CD8-positive, alpha-beta memory T cell (primary cell): ENCODE results near the gene SPPL3. TPM values are rescaled to one million over a fixed set of nuclear protein-coding genes. Genes with fewer than 3 reads are reported as not detected.
A peak's percentile ranks its signal among the peaks of the same experiment; 100 is the strongest.

Experiments used
- CTCF ChIA-PET: fragments of 350-600 bp; sonication (Branson Sonifier 250); formaldehyde crosslinking; loops from one replicate; lab custom pipeline; 2021; ENCODE audit warnings: antibody characterized with exemption; lab: Charles Lee
- POLR2A ChIA-PET: fragments of 350-600 bp; sonication (Branson Sonifier 250); formaldehyde crosslinking; loops from one replicate; lab custom pipeline; 2021; ENCODE audit warnings: antibody characterized with exemption; lab: Charles Lee
- DNase-seq, 5 donors: peaks; one replicate each; pipeline versions ENCODE4 v3.0.0 to v3.0.0-alpha.2; 2020 to 2022; ENCODE audit warnings: mixed read lengths in 1 of 5
- H3K27ac ChIP-seq: one replicate; pipeline ENCODE4 v1.7.0; 2013; ENCODE audit warnings: low read depth, mild to moderate bottlenecking, low read length, moderate library complexity
- H3K27me3 ChIP-seq: 2 replicates; pipeline ENCODE4 v1.7.0; 2013; ENCODE audit warnings: low read length, mild to moderate bottlenecking; ENCODE audit not compliant: insufficient read depth, poor library complexity, severe bottlenecking
- H3K36me3 ChIP-seq: 2 replicates; pipeline ENCODE4 v1.7.0; 2013; ENCODE audit warnings: mild to moderate bottlenecking, low read length, moderate library complexity; ENCODE audit not compliant: insufficient read depth
- H3K4me1 ChIP-seq: 2 replicates; pipeline ENCODE4 v1.7.0; 2013; ENCODE audit warnings: mild to moderate bottlenecking, low read length, moderate library complexity; ENCODE audit not compliant: insufficient read depth
- H3K4me3 ChIP-seq: 2 replicates; pipeline ENCODE4 v1.7.0; 2013; ENCODE audit warnings: mild to moderate bottlenecking, low read length
- H3K9me3 ChIP-seq: 2 replicates; pipeline ENCODE4 v1.7.0; 2013; ENCODE audit warnings: mild to moderate bottlenecking, low read length
- H3K27ac Mint-ChIP-seq, 8 donors: one replicate each; pipeline ENCODE4 v1.8.0; 2020 to 2021; ENCODE audit warnings: mixed read lengths in 8 of 8, mild to moderate bottlenecking in 6 of 8, inconsistent platforms in 3 of 8, moderate library complexity in 3 of 8
- H3K27me3 Mint-ChIP-seq, 2 donors: one replicate each; pipeline ENCODE4 v1.8.0; 2020 to 2021; ENCODE audit warnings: mixed read lengths in 2 of 2, mild to moderate bottlenecking in 1 of 2, moderate library complexity in 1 of 2
- H3K36me3 Mint-ChIP-seq, 3 donors: one replicate each; pipeline ENCODE4 v1.8.0; 2020 to 2021; ENCODE audit warnings: mixed read lengths in 3 of 3, inconsistent platforms in 1 of 3, mild to moderate bottlenecking in 1 of 3
- H3K4me1 Mint-ChIP-seq, 3 donors: one replicate each; pipeline ENCODE4 v1.8.0; 2020 to 2021; ENCODE audit warnings: mixed read lengths in 3 of 3, inconsistent platforms in 1 of 3, mild to moderate bottlenecking in 1 of 3
- H3K4me3 Mint-ChIP-seq, 7 donors: one replicate each; pipeline ENCODE4 v1.8.0; 2020 to 2021; ENCODE audit warnings: mixed read lengths in 7 of 7, mild to moderate bottlenecking in 6 of 7, moderate library complexity in 4 of 7, inconsistent platforms in 2 of 7
- H3K9me3 Mint-ChIP-seq, 5 donors: one replicate each; pipeline ENCODE4 v1.8.0; 2020 to 2022; ENCODE audit warnings: mixed read lengths in 5 of 5, mild to moderate bottlenecking in 3 of 5, moderate library complexity in 2 of 5, inconsistent platforms in 1 of 5
- polyA plus RNA-seq: library from polyadenylated mRNA; unstranded; fragments of 300-500 nt; fragmentation: Illumina TruSeq; gene quantifications from one replicate; pipeline ENCODE4 v1.2.3, GENCODE V29; 2021
- total RNA-seq, 2 experiments: library from RNA; stranded (reverse); gene quantifications; one replicate each; pipeline ENCODE4 v1.2.3, GENCODE V29; 2021

SPPL3 gene
- total and polyA plus RNA-seq, 3 experiments from 2014 or later: 33.1 to 35.6 (median 34.9) TPM

GRCh38 chr12:120718055-120718454 lies 186.1 kb downstream of the SPPL3 start:
- H3K27ac ChIP-seq: no peak overlapping the region
- H3K4me1 Mint-ChIP-seq: peaks cover 10 to 17% (median 10%) of the 10 kb centered on the region in 3 donors
- no peak for DNase-seq
- peaks cover 6% of the 10 kb centered on the region for H3K4me1 ChIP-seq
- peaks cover 23 to 88% (median 35%) of the 10 kb centered on the region in 3 donors for H3K36me3 Mint-ChIP-seq
- no peak overlapping the region for H3K4me3 Mint-ChIP-seq
- no peak overlapping the region for H3K4me3 ChIP-seq
- no peaks in the 10 kb centered on the region for H3K9me3 ChIP-seq
- ChIA-PET CTCF (no interaction called here), POLR2A (no interaction called here)
- no peaks in the 10 kb centered on the region for H3K9me3 Mint-ChIP-seq
- H3K27me3 ChIP-seq: no peaks in the 10 kb centered on the region
- H3K27me3 Mint-ChIP-seq: no peaks in the 10 kb centered on the region
- H3K27ac Mint-ChIP-seq: peak overlapping the region in 3 of 8 donors; percentile 9 to 72 (median 30)
- peaks cover 25% of the 10 kb centered on the region for H3K36me3 ChIP-seq

- peaks cover 9 to 54% (median 18%) of the 10 kb centered on the region in 3 donors for H3K36me3 Mint-ChIP-seq
- no peaks in the 10 kb centered on the region for H3K9me3 Mint-ChIP-seq
- peak; percentile 64 to 80 (median 72) for DNase-seq
- H3K27ac Mint-ChIP-seq: peak overlapping the region; percentile 7 to 94 (median 80)
- no peaks in the 10 kb centered on the region for H3K27me3 Mint-ChIP-seq
- Histone ChIP-seq H3K4me3 (no peak overlapping the region), H3K9me3 (no peaks in the 10 kb centered on the region), H3K27me3 (no peaks in the 10 kb centered on the region), H3K4me1 (peaks cover 25% of the 10 kb centered on the region), H3K27ac (no peak overlapping the region), H3K36me3 (peaks cover 7% of the 10 kb centered on the region)
- peak overlapping the region in 4 of 7 donors; percentile 49 to 83 (median 50) for H3K4me3 Mint-ChIP-seq
- ChIA-PET CTCF (interaction anchor here (0.9 to 2.0 kb wide), 4 partner anchors 15 to 70 kb away, joined by 3 to 10 read pairs (median 5); no protein-coding TSS in a partner anchor), POLR2A (interaction anchor here (0.7 kb wide), 1 partner anchor 178 kb away, joined by 3 read pairs; no protein-coding TSS in a partner anchor)
- H3K4me1 Mint-ChIP-seq: peaks cover 34 to 48% (median 37%) of the 10 kb centered on the region in 3 donors
Observed at GRCh38 chr12:120713861-120714482, 190.2 kb downstream of the SPPL3 start.

GRCh38 chr12:120712610-120713009 lies 191.5 kb downstream of the SPPL3 start:
- Mint-ChIP-seq H3K36me3 (peaks cover 9 to 42% (median 15%) of the 10 kb centered on the region in 3 donors), H3K4me3 (peak overlapping the region in 4 of 7 donors; percentile 92 to 97 (median 92)), H3K27me3 (no peaks in the 10 kb centered on the region), H3K9me3 (no peaks in the 10 kb centered on the region), H3K4me1 (peaks cover 37 to 51% (median 39%) of the 10 kb centered on the region in 3 donors), H3K27ac (peak overlapping the region in 5 of 8 donors; percentile 8 to 93 (median 92))
- H3K36me3 ChIP-seq: no peaks in the 10 kb centered on the region
- H3K27me3 ChIP-seq: no peaks in the 10 kb centered on the region
- peaks cover 25% of the 10 kb centered on the region for H3K4me1 ChIP-seq
- H3K9me3 ChIP-seq: no peaks in the 10 kb centered on the region
- ChIA-PET POLR2A (no interaction called here), CTCF (interaction anchor here (4.3 kb wide), 1 partner anchor 64 kb away, joined by 26 read pairs; no protein-coding TSS in a partner anchor)
- H3K27ac ChIP-seq: no peak overlapping the region
- H3K4me3 ChIP-seq: no peak overlapping the region
- DNase-seq: no peak

Other genes with a start within 250 kb of the SPPL3 start
- 100 to 1,000 TPM; 130 to 143 TPM for gene MLEC, start 217.2 kb downstream of the SPPL3 start, total RNA-seq
- 74.9 TPM for gene MLEC, start 217.2 kb downstream of the SPPL3 start, polyA plus RNA-seq
- gene UNC119B, start 193.9 kb downstream of the SPPL3 start, total RNA-seq: 10 to 100 TPM; 29.8 to 30.5 TPM
- 8.8 TPM for gene UNC119B, start 193.9 kb downstream of the SPPL3 start, polyA plus RNA-seq
- 10 to 100 TPM; 11.2 to 12.1 TPM for gene ACADS, start 178.5 kb downstream of the SPPL3 start, total RNA-seq
- gene ACADS, start 178.5 kb downstream of the SPPL3 start, polyA plus RNA-seq: 19.7 TPM
- not detected for gene HNF1A, start 74.2 kb upstream of the SPPL3 start, total RNA-seq
- not detected for gene HNF1A, start 74.2 kb upstream of the SPPL3 start, polyA plus RNA-seq
- gene C12orf43, start 112.1 kb upstream of the SPPL3 start, total RNA-seq: 10 to 100 TPM; 38.1 to 40.3 TPM
- 24.9 TPM for gene C12orf43, start 112.1 kb upstream of the SPPL3 start, polyA plus RNA-seq
- 1 to 10 TPM; 4.0 to 4.3 TPM for gene OASL, start 134.9 kb upstream of the SPPL3 start, total RNA-seq
- gene OASL, start 134.9 kb upstream of the SPPL3 start, polyA plus RNA-seq: 21.2 TPM
- gene P2RX7, start 228.5 kb upstream of the SPPL3 start, total RNA-seq: 1 to 10 TPM; 4.3 to 4.5 TPM
- gene P2RX7, start 228.5 kb upstream of the SPPL3 start, polyA plus RNA-seq: 9.2 TPM